ENCODE data around the gene NOSIP.

NOSIP gene

DNA sequence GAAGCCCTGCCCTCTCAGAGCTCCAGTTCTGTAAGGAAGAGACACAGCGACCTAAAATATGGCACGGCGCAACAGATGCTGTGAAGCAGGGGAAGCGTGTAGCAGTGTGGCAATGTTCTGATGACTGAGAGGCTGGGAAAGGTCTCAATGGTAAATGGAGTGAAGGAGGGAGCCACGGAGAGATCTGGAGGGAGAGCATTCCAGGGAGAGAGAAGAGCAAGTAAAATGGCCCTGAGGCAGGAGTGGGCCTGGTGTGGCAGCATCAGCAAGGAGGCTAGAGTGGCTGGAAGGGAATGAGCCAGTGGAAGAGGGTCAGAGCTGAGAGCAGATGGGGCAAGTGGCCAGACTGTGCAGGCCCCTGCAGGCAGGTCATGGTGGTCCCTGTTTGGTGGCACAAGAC is 36.2 kb downstream of the NOSIP start:
- DNase-seq (ENCODE audit: low spot score), result no peak

DNA sequence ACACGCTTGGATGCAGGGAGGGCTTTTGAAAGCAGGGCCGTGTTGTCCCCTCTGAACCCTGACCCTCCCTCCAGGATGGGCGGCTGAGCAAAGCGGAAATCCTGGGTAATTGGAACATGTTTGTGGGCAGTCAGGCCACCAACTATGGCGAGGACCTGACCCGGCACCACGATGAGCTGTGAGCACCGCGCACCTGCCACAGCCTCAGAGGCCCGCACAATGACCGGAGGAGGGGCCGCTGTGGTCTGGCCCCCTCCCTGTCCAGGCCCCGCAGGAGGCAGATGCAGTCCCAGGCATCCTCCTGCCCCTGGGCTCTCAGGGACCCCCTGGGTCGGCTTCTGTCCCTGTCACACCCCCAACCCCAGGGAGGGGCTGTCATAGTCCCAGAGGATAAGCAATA is 37.3 kb downstream of the NOSIP start:
- DNase-seq (ENCODE audit: low spot score), result no peak

DNA sequence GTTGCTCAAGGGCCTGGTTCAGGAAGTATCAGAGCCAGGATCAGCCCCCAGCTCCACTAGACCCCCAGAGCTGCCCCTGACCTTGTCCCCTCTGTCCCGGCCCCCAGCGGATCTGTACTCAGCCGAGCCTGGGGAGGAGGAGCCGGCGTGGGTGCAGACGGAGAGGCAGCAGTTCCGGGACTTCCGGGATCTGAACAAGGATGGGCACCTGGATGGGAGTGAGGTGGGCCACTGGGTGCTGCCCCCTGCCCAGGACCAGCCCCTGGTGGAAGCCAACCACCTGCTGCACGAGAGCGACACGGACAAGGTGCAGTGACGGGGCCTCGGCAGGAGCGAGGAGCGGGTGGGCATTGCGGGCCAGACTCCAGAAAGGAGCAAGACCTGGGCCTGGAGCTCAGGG is 37.9 kb downstream of the NOSIP start:
- DNase-seq (ENCODE audit: low spot score), result no peak

DNA sequence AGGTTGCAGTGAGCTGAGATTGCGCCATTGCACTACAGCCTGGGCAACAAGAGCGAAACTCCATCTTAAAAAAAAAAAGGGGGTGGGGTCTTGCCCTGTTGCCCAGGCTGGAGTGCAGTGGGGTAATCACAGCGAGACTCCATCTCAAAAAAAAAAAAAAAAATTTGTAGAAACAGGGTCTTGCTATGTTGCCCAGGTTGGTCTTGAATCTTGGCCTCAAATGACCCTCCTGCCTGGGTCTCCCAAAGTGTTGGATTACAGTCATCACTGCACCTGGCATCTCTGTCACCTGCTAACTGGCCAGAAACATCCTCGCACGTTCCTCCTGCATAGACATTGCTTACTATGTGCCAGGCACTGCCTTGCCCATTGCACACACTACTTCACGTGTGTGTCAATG is 38.4 kb downstream of the NOSIP start:
- no peak for DNase-seq (ENCODE audit: low spot score)

DNA sequence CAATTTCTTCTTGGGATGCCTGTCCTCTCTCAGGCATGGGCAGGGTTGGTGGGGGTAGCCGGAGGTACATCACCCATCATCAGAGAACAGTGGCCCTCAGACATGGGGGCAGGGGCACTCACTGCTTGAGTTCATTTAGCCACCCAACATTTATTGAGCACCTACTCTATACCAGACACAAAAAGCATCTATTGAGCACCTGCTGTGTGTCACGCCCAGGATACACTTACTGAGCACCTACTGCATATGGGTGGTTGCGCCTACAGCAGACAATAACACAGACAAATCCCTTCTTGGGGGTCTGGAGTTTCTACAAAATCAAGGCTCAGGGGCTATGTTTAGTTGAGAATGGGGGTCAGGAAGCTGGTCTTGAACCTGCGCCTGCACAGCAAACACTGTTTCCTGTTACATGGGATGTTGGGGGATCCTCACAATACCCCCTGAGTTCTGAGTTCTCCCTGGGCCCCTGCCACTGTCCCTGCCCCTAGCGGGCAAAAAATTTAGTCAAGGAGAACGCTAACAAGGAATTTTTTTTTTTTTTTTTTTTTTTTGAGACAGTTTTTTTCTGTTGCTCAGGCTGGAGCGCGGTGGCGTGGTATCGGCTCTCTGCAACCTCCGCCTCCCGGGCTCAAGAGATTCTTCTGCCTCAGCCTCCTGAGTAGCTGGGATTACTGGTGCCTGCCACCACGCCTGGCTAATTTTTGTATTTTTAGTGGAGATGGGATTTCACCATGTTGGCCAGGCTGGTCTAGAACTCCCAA is 41.0 kb downstream of the NOSIP start:
- DNase-seq (ENCODE audit: low spot score), result no peak

DNA sequence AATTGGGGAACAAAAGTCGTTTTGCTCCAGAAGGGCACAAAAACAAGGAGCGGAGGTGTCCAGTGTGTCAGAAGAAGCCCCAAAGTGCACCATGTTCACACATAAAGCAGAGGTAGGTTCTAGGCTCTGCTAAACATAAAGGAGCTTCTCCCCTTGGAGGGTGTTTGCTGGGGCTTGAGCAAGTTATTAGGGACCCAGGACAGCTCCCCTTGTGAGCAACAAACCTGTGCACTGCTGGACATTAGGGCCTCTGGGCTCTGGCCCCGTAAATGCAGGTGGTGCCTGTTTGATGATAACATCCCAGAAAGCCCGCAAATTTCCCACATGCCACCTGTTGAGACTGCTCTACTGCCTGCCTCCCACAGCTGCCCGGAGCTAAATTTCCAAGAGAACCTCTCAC is 41.7 kb downstream of the NOSIP start:
- DNase-seq (ENCODE audit: low spot score), result no peak

DNA sequence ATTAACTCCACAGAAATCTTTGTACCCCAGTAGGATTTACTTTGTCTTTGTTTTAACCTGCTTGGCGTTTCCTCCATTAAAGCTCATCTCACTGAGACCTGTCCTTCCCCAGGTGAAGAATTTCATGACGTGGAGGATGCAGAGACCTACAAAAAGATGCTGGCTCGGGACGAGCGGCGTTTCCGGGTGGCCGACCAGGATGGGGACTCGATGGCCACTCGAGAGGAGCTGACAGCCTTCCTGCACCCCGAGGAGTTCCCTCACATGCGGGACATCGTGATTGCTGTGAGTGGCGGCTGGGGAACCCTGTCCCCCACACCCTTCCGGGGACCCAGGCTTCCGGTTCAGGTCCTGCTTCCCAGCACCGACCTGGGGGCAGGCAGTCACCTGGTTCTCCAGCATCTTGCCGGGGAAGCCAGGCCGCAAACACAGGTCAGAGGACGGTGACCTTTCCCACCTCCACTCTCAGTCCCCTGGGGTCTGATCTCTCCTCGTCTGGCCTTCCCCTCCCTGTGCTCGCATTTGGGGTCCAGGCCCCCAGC is 43.4 kb downstream of the NOSIP start:
- no peak for DNase-seq (ENCODE audit: low spot score)

DNA sequence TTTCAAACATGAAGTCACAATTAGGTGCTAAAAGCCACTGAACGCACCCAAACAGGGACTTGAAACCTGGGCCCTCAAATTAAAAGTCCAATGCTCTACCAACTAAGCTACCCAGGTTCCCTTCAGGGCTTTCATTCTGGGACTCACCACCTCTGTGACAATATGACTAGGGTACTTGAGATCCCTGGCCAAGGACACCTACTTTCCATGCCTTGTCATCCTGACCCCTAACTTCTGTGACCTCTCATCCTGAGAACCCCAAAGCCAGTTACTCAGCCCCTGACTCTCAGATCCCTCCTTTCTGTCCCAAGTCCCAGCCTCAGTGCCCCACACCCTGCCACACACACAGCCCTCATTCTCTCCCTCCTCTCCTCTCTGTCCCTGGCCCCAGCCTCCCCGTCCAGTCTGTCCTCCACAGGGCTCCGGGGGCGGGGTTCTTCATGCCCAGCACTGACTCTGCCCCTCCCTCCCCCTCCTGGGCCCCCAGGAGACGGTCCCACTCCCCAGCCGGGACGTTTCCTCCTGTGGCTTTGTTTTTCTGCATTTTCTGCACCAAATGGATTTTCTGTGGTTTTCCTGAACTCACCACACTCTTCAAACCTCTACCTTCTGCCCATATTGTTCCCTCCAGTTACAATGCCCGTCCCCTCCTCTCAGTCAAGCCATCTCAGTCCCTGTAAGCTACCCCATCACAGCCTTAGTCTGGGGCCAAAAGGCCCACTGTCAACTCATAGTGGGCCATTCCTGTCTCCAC is 45.5 kb downstream of the NOSIP start:
- DNase-seq (ENCODE audit: low spot score), result no peak

DNA sequence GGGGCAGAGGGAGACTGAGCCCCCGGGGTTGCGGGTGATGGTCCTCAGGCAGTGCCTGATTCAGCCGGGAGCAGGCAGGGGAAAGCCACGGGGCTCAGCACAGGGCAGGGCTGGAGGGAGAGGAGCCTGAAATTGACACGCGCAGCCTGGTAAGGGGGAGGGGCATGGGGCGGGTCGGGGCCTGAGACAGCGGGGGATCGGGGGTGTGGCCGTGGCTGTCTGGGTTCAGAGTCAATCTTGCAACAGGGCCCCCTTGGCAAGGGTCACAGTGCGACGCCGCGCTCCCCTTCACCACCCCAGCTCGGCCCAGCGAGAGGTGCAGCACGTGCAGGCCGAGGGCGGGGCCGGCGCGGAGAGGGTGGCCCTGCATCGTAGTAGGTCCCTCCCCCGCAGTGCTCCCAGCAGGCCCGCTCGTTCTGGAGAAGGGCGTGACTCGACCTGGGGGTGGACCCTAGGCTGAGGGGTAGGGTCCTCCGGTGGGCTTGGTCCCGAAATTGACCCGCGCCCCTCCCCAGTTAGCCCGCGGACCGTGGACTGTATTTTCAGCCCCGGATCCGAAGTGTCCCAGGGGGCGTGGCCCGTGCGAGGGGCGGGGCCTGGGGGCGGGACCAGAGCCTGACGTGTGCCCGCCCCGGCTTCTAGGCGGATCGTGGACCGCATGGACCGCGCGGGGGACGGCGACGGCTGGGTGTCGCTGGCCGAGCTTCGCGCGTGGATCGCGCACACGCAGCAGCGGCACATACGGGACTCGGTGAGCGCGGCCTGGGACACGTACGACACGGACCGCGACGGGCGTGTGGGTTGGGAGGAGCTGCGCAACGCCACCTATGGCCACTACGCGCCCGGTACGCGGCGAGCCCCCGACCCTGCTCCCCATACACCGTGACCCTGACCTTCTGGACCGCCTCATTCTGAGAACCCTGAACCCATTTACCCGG is 46.5 kb downstream of the NOSIP start:
- DNase-seq (ENCODE audit: low spot score), result peak; percentile 83

DNA sequence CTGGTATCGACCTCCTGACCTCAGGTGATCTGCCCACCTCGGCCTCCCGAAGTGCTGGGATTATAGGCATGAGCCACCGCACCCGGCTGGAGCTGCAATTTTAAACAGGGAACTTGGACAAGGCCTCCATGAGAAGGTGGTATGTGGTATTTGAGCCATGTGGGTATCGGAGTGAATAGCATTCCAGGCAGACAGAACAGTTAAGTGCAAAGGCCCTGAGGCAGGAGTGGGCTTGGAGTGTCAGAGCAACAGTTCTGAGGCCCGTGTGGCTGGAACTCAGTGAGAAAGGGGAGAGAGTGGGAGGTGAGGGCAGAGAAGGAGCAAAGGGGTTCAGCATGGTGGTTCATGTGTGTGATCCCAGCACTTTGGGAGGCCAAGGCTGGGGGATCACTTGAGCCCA is 49.6 kb downstream of the NOSIP start:
- DNase-seq (ENCODE audit: low spot score), result no peak

DNA sequence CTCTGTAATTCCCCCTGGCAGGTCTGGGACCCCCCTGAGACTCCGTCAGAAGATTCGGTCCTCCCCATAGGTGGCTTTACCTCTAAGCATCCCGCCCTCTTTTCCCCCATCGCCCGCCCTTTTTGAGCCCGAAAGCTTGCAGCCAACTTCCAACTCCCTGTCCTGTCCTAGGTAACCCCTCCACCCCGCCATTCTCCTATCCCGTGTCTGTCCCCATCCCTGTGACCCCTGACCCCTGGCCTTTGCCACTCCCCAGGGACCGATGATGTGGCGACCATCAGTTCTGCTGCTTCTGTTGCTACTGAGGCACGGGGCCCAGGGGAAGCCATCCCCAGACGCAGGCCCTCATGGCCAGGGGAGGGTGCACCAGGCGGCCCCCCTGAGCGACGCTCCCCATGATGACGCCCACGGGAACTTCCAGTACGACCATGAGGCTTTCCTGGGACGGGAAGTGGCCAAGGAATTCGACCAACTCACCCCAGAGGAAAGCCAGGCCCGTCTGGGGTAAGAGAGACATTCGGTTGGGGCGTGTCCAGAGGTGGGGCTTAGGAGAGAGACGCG is 52.1 kb downstream of the NOSIP start:
- no peak for DNase-seq (ENCODE audit: low spot score)

DNA sequence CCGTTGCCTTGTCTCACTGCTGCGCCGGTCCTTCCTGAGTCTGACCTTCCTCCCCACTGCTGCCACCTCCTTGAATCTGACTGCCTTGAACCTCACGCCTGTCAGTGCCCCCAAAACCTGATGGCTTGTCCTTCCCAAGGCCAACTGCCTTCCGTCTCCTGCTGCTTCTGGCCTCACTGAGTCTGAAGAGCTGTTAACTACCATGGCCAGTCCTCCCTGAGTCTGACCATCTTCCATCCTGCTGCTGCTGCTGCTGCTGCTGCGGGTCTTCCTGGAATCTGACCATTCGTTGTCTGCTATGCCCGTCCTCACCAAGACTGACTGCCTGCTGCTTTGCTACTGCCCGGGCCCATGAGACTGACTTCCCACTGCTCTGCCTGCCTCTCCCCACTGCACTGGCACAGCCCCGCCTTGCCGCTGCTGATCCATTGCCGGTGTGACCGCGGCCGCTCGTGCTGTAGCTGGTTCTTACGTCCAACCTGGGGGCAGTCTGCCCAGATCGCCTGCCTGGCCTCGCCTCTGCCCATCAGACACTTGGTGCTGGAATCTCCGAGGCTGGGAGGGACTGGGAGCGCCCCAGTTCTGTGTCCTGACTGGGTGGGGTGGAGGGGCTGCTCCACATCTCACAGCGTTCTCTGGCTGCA is 55.4 kb downstream of the NOSIP start:
- no peak for DNase-seq (ENCODE audit: low spot score)

DNA sequence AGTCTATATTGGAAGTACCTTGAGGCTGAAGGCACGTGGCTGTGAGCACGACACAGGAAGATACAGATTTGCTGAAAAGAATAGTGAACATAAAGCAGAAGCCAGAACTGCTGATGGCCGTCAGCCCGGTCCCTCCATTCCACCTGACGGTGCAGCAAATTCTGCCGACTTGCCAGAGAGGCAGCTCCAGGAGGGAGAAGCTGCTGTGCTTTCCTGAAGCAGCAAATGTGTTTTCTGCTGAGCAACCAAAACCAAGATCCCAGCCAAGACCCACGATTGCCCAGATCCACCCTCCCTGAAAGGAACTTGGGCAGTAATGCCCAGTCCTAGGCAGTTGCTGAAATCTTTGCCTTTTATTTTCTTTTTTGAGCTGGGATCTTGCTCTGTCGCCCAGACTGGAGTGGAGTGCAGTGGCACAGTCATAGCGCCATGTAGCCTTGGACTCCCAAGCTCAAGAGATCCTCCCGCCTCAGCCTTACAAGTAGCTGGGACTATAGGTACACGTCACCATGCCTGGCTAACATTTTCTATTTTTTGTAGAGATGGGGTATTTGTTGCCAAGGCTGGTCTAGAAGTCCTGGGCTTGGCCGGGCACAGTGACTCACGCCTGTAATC is 59.5 kb downstream of the NOSIP start:
- DNase-seq (ENCODE audit: low spot score), result no peak

DNA sequence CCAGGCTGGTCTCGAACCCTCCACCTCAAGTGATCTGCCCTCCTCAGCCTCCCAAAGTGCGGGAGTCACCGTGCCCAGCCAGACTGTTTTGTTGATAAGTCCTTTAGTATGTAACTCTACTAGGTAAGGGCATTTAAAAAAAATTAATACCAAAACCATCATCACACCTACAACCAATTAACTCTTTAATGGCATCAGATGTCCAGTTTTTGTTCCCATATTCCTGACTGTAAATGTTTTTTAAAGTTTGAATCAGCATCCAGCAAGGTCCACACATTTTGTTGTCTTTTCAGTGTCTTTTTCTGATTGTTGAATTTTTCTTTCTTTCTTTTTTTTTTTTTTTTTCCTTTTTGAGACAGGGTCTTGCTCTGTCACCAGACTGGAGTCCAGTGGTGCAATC is 62.3 kb downstream of the NOSIP start:
- no peak for DNase-seq (ENCODE audit: low spot score)

DNA sequence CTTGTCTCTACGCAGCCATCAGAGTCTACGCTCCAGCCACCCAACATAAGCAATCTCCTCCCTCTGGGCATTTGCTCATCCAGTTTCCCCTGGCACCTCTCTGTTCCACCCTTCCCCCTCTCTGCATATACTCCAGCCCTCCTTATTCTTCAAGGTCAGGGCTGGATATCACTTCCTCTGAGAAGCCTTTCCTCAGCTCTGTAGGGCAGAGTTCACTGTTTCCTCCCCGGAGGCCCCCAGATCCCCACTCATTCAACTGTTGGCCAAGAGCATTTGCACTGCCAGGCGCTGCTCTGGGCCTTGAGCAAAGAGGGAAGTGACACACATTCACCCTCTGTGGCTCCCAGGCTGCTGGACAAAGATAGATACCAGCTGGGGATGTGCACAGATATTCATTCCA is 64.6 kb downstream of the NOSIP start:
- DNase-seq (ENCODE audit: low spot score), result no peak

DNA sequence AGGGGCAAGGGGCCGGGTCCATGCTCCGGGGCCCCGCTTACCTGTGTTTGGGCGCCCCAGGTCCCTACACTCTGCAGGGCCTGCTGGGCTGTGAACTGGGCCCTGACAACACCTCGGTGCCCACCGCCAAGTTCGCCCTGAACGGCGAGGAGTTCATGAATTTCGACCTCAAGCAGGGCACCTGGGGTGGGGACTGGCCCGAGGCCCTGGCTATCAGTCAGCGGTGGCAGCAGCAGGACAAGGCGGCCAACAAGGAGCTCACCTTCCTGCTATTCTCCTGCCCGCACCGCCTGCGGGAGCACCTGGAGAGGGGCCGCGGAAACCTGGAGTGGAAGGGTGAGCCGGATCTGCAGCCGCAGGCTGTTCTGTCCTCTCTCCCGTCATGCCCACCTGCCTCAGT is 66.2 kb downstream of the NOSIP start:
- no peak for DNase-seq (ENCODE audit: low spot score)

DNA sequence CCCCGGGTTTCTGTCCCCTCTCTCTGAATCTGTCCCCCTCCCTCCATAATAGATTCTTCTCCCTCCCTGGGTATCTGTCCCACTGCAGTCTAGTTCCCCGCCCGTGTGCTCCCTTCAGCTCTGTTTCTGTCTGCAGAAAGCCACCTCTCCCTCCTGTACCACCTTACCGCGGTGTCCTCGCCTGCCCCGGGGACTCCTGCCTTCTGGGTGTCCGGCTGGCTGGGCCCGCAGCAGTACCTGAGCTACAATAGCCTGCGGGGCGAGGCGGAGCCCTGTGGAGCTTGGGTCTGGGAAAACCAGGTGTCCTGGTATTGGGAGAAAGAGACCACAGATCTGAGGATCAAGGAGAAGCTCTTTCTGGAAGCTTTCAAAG is 66.6 kb downstream of the NOSIP start:
- no peak for DNase-seq (ENCODE audit: low spot score)

DNA sequence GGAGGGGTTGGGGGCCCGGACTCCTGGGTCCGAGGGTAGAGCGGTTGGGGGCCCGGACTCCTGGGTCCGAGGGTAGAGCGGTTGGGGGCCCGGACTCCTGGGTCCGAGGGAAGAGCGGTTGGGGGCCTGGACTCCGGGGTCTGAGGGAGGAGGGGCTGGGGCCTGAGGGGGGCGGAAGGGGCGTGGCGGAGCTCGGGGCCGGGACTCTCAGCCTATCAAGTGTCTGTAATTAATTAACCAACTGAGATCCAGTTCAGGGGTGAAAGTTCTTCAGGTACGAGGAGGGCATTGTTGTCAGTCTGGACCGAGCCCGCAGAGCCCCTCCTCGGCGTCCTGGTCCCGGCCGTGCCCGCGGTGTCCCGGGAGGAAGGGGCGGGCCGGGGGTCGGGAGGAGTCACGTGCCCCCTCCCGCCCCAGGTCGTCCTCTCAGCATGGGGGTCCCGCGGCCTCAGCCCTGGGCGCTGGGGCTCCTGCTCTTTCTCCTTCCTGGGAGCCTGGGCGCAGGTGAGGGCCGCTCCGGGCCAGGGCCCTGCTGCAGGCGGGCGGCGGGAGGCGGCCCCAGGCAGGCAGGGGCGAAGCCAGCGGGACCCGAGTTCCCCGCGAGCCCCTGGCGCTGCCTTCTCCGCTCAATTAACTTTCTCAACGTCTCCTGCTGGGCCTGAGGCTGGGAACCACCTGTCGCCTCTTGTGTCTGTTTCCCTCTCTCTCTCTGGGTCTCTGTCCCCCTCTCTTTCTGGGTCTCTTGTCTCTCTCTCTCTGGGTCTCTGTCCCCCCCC is 67.2 kb downstream of the NOSIP start:
- no peak for DNase-seq (ENCODE audit: low spot score)

DNA sequence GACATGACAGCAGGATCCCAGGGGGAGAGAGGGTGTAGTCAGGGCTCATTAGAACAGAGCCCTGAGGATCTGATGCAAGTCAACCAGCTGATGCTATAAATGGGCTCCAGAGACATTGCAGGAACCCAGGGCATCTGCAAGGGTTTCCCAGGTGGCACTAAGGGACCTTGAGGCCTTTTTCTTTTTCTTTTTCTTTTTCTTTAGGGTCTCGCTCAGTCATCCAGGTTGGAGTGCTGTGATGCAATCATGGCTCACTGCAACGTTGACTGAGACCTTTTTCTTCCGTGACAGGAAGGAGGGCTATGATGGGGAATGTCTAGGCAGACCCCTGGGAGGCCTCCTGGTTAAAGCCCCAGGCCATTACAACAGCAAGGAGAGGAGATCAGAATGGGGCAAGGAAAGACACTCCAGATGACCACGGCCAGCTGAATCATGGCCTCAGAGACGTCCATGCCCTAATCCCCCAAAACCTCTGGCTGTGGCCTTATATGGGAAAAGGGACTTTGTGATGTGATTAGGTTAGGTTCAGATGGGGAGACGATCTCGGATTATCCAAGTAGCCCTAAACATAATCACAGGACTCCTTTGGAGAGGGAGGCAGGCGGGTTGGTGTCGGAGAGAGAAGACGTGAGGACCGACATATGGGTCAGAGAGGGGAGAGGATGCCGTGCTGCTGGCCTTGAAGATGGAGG is 72.4 kb downstream of the NOSIP start:
- DNase-seq (ENCODE audit: low spot score), result no peak
